Gastroesophageal sphincter (tissue), 3 donors: ENCODE results near the gene ZNF568.

ENCODE experiments used
- CTCF ChIP-seq, 4 experiments: fragments of 200-600 bp in 2 of 4; fragments of 450-650 bp in 2 of 4; sonication (generic) in 1 of 4; IDR thresholded peaks; one replicate each; pipeline ENCODE4 v1.5.1; 2017 to 2019; ENCODE audit warnings: antibody characterized with exemption in 4 of 4, mild to moderate bottlenecking in 2 of 4, moderate library complexity in 2 of 4
- POLR2AphosphoS5 ChIP-seq: sonication (generic); formaldehyde crosslinking; IDR thresholded peaks from one replicate; pipeline ENCODE4 v1.6.1; 2017; ENCODE audit warnings: antibody characterized with exemption

- TF ChIP-seq CTCF (IDR thresholded peaks at IDR 0.05) (no peak), POLR2AphosphoS5 (no peak)
Observed at GRCh38 chr19:36931684-36932083, 15.6 kb downstream of the ZNF568 start.
